Kidney tubule cell (primary cell): ENCODE data around the gene AP3S1.

Experiments used
- DNase-seq: peaks from one replicate; pipeline ENCODE4 v3.0.0-alpha.2; 2018; ENCODE audit warnings: low spot score

Gene AP3S1

DNA sequence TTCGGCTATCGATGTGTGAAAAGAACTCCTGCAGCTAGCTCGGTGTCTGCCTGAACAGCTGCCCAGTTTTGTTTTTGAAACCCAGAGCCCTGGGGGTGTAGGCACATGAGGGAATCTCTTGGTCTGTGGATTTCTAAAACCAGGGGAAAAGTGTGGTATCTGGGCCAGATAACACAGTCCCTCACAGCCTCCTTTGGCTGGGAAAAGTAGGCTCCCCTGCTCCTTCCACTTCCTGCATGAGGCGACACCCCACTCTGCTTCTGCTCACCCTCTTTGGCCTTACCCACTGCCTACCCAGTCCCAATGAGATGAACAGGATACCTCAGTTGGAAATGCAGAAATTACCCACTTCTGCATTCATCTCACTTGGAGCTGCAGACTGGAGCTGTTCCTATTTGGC is 15.8 kb upstream of the AP3S1 start:
- no peak for DNase-seq

DNA sequence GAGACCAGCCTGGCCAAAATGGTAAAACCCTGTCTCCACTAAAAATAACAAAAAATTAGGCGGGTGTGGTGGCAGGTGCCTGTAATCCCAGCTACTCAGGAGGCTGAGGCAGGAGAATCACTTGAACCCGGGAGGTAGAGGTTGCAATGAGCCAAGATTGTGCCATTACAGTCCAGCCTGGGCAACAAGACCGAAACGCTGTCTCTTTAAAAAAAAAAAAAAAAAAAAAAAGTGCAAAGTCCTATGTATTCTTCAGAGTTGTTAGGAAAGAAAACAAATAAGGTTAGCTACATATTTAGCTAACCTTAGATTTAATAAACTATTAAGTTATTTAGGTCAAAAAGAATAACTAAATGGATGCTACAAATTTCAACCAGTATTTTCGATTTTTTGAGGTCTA is 11.8 kb upstream of the AP3S1 start:
- DNase-seq: no peak

DNA sequence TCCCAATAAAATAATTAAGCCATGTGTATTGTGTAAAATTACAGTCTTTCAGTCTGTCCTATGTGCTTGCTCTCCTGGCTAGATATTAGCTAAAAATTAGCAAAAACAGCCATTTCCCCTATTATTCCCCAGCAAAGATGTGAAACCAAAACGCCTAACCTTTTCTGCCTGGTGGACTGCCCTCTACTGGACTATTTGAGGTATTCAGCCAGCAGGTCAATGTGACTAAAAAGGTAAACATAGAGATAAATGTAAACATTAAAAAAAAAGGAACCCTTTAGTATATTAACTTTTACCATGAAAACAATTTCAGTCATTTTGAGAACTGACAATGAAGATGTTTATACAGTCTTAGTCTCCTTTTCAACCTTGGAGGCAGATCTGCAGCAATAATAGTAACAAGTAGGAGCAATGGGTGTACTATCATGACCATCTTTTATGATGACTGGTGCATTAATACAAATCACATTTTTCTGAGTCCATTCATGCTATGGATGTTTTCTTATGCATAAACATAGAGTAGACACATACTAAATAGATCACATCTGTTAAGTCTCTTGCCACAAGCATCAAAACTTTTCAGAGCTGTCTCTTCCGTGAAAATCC is 10.5 kb upstream of the AP3S1 start:
- DNase-seq: peak; percentile 51

DNA sequence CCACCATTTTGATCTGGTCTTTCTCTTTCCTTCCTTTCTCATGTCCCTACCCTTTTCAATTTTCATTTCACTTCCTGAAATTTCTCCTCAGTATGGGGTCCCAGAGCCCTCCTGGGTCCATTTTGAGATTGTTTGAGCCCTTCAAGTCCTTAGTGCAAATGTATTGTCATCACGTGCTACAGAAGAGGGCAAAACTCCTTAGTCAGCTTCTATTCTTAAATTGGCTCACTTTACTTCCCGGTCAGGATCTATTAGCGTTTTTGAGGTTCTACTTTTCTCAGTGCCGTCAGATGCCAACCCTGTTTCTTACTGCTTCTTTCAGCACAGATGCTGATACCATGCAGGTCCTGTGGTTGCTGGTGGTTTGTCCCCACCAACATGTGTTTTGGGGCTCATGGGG is 6.3 kb upstream of the AP3S1 start:
- no peak for DNase-seq

DNA sequence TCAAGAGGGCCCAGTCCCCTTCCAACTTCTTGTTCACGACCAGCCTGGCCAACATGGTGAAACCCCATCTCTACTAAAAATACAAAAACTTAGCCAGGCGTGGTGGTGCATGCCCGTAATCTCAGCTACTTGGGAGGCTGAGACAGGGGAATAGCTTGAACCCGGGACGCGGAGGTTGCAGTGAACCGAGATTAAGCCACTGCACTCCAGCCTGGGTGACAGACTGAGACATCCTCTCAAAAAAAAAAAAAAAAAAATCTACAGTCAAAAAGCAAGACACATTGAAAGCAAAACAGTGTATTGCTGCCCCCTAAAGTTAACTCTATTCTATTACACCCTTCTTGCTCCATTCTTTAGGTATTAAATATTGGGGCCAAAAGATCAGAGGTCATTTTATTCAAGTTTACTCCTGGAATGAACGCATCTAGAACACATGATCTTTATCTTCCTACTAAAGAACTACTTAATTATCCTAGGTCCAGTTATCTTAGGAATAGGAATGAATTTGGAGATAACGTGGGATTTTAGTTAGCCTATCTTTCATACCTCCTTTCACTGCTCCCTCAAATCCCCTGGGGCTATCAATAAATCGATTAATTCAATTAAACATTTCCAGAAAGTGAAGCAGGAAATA is 2.7 kb upstream of the AP3S1 start:
- peak; percentile 59 for DNase-seq

DNA sequence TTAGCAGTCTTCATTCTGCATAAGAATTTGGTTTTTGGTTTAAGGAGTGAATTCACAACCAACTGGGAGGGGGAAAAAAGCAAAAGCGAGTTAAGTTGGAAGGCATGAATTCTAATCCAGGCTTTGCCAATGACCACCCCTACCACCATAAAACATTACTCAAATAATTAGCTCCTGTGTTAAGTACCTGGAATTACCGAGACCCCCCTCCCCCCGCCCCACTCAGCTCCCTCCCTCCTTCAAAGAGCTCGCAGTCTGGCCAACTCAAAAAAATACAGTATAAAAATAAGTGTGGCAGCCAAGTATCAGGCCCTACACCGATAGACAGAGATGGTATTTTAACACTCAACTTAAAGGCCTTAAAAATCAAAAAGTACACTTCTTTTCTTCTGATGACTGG is 862 bp upstream of the AP3S1 start:
- DNase-seq: no peak

DNA sequence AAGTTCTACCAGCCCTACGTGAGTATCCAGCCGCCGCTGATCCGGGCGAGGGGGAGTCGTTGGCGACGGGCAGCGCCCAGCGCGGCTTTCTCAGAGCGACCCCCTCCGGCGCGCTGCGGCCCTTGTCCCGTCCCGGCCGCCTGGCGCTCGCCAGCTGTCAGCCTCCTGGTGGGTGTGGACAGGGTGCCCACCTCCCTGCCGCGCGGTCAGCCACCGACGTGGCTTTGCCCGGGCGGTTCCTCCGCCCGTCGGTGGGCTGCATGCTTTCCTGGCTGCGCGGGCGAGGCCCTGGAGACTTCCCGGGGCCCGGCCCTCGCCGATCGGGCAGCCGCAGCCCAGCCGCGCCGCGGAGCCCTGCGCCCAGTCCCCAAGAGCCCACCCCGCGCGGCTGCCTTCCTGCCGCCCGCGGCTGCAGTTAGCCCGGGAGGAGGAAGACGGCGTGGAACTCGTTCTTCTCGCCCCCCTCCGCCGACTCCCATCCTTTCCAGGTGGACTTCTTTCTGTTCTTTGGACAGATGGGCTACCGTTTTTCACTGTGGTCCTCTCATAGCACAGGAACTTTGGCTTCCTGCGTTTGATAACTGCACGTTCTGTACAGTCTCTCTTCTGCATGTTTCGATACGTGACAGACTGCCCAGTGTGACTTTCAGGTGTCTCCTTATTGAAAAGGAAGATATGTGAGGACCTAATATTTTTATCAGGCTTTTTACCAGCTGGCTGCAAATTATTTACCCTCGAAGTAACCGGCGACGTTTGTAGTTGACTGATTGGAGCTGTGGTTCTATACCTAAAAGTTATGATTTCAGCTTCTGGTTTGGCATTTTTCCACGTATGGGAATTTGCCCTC is 577 bp downstream of the AP3S1 start:
- peak; percentile 68 for DNase-seq

DNA sequence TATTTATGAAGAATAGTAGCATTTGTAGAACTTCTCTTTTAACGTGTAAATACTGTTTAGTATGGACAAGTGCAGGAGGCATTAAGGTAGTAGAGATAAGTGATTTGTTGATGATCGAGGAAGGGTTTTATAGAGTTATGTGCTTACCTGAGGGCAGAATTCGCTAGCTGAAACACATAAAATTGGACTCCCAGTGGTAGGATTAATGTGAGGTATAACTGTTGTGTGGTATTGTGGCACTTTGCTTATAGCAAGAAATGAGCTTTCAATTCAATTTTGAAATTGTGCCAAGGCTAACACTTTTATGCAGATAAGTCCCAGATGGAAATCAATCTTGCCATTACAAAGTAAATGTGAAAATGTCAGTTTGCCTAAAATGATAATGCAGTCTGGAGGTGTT is 1.2 kb downstream of the AP3S1 start:
- DNase-seq: no peak

DNA sequence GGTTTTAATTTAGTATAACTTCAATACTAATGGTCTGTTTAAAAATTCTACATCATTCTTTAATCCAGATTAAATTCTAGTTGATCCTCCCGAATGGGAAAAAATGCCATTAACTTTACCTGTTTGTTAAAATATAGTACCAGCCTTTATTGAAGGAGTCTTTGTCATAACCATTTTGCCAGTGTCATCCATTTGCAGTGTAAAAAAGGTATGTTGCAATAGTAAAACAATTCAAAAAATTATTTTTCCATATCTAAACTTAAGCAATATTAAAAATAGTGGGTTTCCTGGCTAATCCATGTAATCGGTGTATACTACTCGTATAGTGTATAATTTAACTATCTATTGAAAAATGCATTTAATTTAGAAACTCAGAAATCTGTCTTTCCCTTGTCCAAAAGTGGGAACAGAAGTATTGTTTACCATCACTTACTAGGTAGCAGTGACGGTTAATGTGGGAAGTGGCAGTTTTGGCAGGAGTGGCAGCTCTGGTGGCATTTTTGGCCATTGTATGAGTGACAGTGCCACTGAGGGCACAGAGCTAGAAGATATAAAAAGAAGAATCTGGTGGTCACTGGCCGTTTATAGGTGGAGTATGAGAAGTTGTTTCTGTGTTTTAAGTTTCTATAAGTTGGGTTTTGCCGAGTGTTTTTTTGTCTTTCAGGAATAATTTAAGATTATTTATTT is 1.9 kb downstream of the AP3S1 start:
- DNase-seq: no peak

DNA sequence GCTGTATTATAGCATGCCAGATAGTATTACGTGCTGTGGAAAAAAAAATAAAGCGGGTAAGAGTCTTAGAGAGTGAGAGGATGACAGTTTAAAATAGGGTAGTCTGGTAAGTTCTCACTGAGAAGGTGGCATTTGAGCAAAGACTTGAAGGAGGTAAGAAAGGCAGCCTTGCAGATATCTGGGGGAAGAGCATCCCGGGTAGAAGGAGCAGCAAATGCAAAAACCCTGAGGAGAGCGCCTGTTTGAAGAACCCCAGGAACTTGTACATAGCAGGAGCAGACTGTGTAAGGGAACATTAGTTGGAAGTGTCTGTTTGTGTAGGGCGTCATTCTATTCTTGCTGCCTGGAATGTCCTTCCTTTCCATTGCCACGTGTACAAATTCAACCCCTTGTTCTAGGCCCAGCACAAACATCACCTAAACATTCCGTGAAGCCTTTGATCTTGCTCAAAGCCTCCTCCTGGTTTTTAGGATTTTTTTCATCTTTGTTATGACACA is 2.6 kb downstream of the AP3S1 start:
- no peak for DNase-seq

DNA sequence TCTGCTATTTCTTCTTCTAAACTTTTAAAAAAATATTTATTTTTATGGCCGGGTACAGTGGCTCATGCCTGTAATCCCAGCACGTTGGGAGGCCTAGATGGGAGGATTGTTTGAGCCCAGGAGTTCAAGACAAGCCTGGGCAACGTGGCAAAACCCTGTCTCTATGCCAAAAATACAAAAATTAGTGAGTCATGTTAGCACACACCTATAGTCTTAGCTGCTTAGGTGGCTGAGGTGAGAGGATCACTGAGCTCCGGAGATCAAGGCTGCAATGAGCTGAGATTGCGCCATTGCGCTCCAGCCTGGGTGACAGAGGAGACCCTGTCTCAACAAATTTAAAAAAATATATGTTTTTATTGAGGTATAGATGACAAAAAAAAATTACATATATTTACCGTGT is 5.6 kb downstream of the AP3S1 start:
- no peak for DNase-seq

DNA sequence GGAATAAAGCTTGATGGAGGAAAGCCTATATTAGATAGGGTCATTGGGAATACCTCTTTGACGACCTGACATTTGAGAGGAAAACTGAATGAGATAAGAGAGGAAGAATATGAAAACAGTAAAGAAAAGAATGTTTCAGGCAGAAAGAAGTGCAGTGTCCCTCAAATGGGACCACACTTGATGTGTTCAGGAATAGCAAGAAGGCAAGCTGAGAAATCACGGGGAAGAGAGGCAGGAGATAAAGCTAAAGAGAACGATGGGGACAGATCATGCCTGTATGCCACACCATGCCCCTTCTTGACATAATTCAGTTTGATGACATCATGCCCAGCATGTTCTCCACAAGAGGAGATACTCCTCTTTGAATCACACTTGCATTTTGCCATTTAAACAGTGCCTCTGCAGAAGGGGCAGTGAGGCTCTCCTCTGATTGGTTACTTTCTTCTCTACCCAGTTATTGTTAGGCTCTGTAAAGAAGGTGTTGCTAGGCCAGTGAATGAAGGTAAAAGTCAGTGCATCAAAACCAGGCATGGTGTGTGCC is 7.6 kb downstream of the AP3S1 start:
- DNase-seq: no peak

DNA sequence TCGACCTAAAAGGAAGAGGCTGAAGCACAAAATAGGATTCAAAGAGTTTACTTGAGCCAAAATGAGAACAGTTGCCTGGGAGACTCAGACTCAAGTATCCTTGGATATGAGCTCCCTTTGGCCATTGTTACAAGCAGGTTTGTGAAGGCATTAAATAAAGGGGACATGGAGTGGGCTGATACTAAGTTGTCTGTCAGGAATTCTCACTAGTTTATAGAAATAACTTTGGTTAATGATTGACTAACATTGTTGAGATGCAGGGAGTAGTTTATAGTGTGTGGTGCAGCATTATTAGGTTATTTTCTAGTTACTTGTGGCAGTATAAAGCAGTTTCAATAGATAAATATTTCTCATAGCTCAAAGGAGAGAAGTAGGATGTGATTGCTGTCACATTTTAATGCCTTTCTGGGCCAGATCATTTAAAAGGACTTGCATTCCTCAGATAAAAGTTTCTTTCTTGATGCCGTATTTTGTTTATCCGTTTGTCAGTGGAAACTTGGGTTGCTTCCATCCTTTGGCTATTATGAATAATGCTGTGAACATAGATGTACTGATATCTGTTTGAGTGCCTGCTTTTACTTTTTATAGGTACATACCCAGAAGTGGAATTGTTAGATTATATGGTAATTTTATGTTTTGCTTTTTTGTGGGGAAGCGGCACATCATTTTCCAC is 9.1 kb downstream of the AP3S1 start:
- peak; percentile 31 for DNase-seq

DNA sequence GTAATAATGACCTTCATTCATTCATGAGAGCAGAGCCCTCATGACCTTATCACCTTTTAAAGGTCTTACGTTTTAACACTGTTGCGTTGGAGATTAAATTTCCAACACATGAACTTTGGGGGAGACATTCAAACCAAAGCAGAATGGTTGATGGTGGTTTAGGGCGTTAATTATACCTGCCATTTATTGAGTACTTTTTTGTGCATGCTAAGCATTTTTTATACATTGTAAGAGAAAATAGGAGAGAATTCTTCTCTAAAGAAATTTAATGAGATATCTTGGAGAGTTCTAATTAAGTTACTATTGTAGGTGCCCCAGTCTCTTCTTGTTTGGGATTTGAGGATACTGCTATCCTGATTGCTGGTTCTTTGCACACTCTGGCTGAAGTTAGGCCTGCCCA is 12.4 kb downstream of the AP3S1 start:
- DNase-seq: no peak

DNA sequence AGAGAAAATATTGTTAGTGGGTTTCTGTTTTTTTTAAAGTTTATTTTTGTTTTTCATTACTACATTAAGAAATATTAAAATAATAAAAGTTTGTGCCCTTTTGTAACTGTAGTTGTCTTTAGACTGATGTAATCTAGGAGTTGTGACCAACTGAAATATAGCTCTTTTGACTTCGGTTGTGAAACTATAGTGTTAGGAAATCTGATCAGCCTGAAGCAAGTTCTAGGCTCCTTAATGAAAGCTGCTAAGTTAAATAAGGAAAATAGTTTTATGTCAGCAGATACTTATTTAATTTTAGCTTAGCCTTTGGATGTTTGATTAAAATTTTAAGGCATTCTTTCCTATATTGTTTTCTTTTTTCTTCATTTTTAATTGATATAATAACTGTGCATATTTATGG is 14.2 kb downstream of the AP3S1 start:
- no peak for DNase-seq

DNA sequence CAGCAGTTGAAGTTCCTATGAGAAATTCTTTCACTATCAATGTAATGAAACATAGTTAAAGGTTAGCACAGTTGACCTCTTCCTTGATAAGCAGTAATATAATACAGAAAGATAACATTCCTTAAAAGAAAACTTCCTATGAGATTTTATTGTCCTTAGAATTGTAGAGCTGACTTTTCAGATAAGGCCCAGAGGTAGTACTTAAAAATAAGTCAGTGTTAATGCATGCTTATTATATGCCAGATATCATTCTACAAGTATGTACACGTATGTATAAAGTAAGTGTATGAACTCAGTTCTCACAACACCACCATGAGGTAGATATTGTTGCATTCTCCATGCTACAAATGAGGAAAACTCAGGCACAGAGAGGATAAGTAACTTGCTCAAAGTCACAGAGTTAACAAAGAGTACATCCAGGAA is 15.3 kb downstream of the AP3S1 start:
- no peak for DNase-seq

DNA sequence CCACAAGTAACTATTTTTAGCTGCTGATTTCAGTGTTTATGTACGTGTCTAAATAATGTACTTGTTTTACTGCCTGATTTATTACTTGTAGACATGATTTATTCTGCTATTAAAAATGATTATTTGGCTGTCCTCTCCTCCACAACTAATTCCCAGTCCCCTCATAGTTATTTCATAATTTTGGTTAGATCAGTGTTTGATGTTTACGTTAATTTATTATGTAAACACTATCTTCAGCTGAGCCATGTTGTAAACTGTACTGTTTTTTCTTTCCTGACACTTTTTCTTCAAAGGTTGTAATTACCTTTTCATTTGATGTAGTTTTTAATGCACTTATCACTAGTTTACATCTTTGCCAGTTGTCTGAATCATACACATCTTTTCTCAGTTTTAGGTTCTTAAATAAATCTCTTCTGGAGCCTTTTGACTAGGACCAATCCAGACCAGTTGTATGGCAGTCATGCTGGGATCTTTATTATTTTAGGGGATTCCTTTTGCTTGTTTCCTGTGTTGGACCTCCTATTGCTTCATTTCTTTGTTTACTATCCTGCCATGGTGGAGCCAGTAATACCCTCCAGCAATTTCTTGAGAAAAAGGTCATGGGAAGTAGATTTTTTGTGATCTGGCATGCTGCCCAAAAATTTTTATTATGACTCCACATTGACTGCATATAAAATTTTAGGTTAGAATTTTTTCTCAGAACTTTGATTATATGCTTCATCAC is 16.1 kb downstream of the AP3S1 start:
- no peak for DNase-seq

DNA sequence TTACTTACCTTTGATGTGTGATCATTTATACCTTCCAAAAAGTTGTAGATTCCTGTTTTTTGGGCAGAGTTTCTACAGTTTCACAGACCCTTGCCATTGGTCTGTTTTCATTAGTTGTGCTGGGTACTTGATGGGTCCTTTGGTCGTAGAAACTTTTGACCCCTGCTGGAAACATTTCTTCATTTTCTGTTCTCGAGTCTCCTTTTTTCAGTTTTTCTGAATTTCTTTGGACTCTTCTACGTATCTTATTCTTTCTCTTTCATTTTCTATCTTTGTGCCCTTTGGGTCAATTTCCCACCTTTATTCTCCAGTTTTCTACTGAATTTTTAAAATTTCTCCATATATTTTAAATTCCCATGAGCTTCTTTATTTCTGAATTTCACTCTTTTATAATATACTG is 16.7 kb downstream of the AP3S1 start:
- no peak for DNase-seq

DNA sequence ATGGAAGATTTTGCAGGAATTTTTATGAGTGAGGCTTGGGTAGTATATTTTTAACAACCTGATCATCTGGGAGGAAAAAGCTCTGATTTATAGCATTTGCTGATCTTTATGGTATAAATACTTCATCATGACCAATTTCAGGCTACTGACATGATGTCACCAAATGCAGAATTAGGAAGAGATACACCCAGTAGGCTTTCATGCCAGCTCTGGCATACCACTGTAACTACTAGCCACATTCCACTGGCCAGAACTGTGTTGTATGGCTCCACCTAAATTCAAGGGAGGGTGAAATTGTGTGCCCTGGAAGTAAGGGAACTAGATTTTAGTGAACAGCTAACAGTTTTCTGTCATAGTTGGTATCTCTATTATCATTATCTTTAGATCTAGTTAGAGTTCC is 17.6 kb downstream of the AP3S1 start:
- no peak for DNase-seq

DNA sequence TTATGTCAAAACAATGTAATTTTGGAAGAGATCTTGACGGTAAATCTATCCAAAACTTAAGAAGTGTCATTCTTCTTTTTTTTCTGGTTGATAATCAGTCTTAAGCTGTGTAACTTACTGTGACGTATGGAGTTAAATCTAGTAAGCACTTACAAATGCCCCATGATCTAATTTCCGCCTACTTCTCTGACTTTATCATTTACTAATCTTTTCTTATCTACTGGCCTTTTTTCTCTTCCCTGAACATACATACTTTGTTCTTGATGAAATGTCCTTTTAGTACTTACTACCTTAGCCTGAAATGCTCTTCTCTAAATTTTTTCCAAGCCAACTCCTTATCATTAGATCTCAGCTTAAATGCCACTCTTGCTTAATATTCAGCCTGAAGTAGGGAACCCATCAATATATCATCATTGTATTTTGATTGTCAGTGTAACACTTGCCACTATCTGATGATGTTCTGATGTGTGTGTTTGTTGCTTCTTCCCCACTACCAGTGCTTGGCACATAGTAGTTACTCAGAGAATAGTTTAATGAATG is 27.6 kb downstream of the AP3S1 start:
- no peak for DNase-seq

DNA sequence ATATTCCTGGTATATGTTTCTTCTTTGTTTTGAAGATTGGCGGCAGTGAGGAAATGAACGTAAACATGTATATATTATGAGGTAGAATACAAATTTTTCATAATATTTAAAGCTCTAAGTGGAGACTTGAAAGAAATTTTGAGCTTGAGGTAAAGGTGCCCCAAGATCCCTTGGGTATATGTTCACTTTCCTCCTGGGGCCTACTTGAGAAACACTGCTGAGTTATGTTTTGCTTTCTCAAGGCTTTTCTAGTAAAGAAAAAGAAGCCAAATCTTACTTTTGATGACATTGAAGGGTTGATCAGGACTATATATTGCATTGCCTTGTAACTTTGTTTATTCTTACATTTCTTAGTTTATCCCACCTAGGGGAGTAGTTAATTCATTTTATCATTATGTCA is 30.7 kb downstream of the AP3S1 start:
- DNase-seq: no peak
